A549 (cell line): Measurements from ENCODE around the gene MAPK6. TPM values are rescaled to one million over a fixed set of nuclear protein-coding genes. Genes with fewer than 3 reads are reported as not detected.
A peak's percentile ranks its signal among the peaks of the same experiment; 100 is the strongest.
"Not testable (repeated sequence)": the region's sequence is repeated elsewhere in the genome, so short reads cannot be mapped to it uniquely, and the experiment has no call there.

Experiments
- ATAC-seq, 2 experiments: fragments of 200-7000 bp in 1 of 2; fragments of >200 bp in 1 of 2; cut with Nextera tagmentation in 1 of 2; cut with Tn5 transposase in 1 of 2; 3 replicates each; pipeline versions ENCODE4 v1.8.0 to v1.9.1; 2018 to 2020; ENCODE audit warnings: mild to moderate bottlenecking in 1 of 2, moderate library complexity in 1 of 2
- CTCF ChIA-PET: fragments of 300-600 bp; sonication (Branson Sonifier 250); formaldehyde crosslinking; extraction: SDS; loops from one replicate; lab custom pipeline; 2021; ENCODE audit warnings: antibody characterized with exemption, inconsistent platforms; lab: Yijun Ruan, JAX
- POLR2A ChIA-PET: fragments of 350-600 bp; formaldehyde crosslinking; extraction: SDS; loops from one replicate; lab custom pipeline; 2021; ENCODE audit warnings: antibody characterized with exemption, inconsistent platforms; lab: Yijun Ruan, JAX
- DNase-seq, 2 experiments: peaks; one replicate each; pipeline versions ENCODE4 v3.0.0 to v3.0.0-alpha.2; 2011 to 2016; ENCODE audit warnings: low read depth in 1 of 2, low spot score in 1 of 2
- FAIRE-seq: peaks from 2 replicates; lab custom pipeline; 2011; peaks lifted over from hg19 to GRCh38; lab: Jason Lieb, UNC
- H3K27ac ChIP-seq, 2 experiments: fragments of >200 bp; sonication (Bioruptor Twin); formaldehyde crosslinking; 3 replicates each; pipeline ENCODE4 v1.5.1; 2016 to 2017
- H3K4me1 ChIP-seq: fragments of >200 bp; sonication (Bioruptor Twin); formaldehyde crosslinking; 3 replicates; pipeline ENCODE4 v1.6.1; 2016
- H3K4me2 ChIP-seq: fragments of >200 bp; sonication (Bioruptor Twin); formaldehyde crosslinking; 3 replicates; pipeline ENCODE4 v1.6.1; 2016
- H3K4me3 ChIP-seq: fragments of >200 bp; sonication (Bioruptor Twin); formaldehyde crosslinking; 3 replicates; pipeline ENCODE4 v1.5.1; 2016
- H3K9me3 ChIP-seq: fragments of >200 bp; sonication (Bioruptor Twin); formaldehyde crosslinking; 3 replicates; pipeline ENCODE4 v1.6.1; 2016
- BCL3 ChIP-seq: fragments of >200 bp; sonication (Bioruptor Twin); formaldehyde crosslinking; IDR thresholded peaks from 3 replicates; pipeline ENCODE4 v1.6.1; 2016
- CBX2 ChIP-seq: fragments of 200-600 bp; sonication (generic); IDR thresholded peaks from 2 replicates; pipeline ENCODE4 v1.6.1; 2016; ENCODE audit warnings: low read depth, mild to moderate bottlenecking, borderline replicate concordance
- CEBPB ChIP-seq, 2 experiments: fragments of >200 bp in 1 of 2; sonication (Bioruptor Twin) in 1 of 2; formaldehyde crosslinking in 1 of 2; IDR thresholded peaks; 2 replicates each; pipeline ENCODE4 v1.6.1; 2012 to 2016
- CHD2 ChIP-seq: fragments of 150-350 bp; IDR thresholded peaks from 2 replicates; pipeline ENCODE4 v1.6.1; 2014; ENCODE audit warnings: low read length; ENCODE audit not compliant: partially characterized antibody
- CHD4 ChIP-seq: fragments of 200-600 bp; sonication (generic); IDR thresholded peaks from 2 replicates; pipeline ENCODE4 v1.6.1; 2016; ENCODE audit warnings: antibody characterized with exemption, mild to moderate bottlenecking, borderline replicate concordance
- CTCF ChIP-seq: fragments of >200 bp; sonication (Bioruptor Twin); formaldehyde crosslinking; IDR thresholded peaks from 3 replicates; pipeline ENCODE4 v1.5.1; 2016
- ELK1 ChIP-seq: fragments of 150-350 bp; IDR thresholded peaks from 2 replicates; pipeline ENCODE4 v1.6.1; 2014; ENCODE audit warnings: low read depth, mild to moderate bottlenecking, low read length
- ESRRA ChIP-seq: fragments of 150-350 bp; IDR thresholded peaks from 2 replicates; pipeline ENCODE4 v1.6.1; 2014; ENCODE audit warnings: mild to moderate bottlenecking, low read length, borderline replicate concordance
- FOSL2 ChIP-seq, 2 experiments: fragments of 450-650 bp in 1 of 2; fragments of >200 bp in 1 of 2; sonication (Bioruptor Twin) in 1 of 2; formaldehyde crosslinking; IDR thresholded peaks; 2 replicates each; pipeline versions ENCODE4 v1.5.0 to v1.6.1; 2016 to 2020; ENCODE audit warnings: mild to moderate bottlenecking in 1 of 2, moderate library complexity in 1 of 2
- JUN ChIP-seq, 2 experiments: fragments of >200 bp; sonication (Bioruptor Twin); formaldehyde crosslinking; IDR thresholded peaks; 2 replicates in 1 of 2; 3 replicates in 1 of 2; pipeline ENCODE4 v1.6.1; 2016 to 2017
- JUNB ChIP-seq: fragments of >200 bp; sonication (Bioruptor Twin); formaldehyde crosslinking; IDR thresholded peaks from 2 replicates; pipeline ENCODE4 v1.6.1; 2016
- MAZ ChIP-seq: fragments of 150-350 bp; IDR thresholded peaks from 2 replicates; pipeline ENCODE4 v1.6.1; 2014; ENCODE audit warnings: antibody characterized with exemption, low read depth, low read length, borderline replicate concordance
- MYC ChIP-seq: IDR thresholded peaks from 2 replicates; pipeline ENCODE4 v1.6.1; 2012; ENCODE audit warnings: mild to moderate bottlenecking, inconsistent platforms, low read length, improper control_type of control experiment, borderline replicate concordance
- POLR2A ChIP-seq: IDR thresholded peaks from 2 replicates; pipeline ENCODE4 v1.6.1; 2012; ENCODE audit warnings: mild to moderate bottlenecking, low read length
- POLR2AphosphoS2 ChIP-seq: conservative IDR thresholded peaks from 2 replicates; pipeline ENCODE4 v1.6.1; 2012; ENCODE audit warnings: low read length, improper control_type of control experiment, inconsistent platforms
- RAD21 ChIP-seq, 2 experiments: fragments of >200 bp in 1 of 2; sonication (Bioruptor Twin) in 1 of 2; formaldehyde crosslinking in 1 of 2; IDR thresholded peaks in 1 of 2; conservative IDR thresholded peaks in 1 of 2; 2 replicates in 1 of 2; 3 replicates in 1 of 2; pipeline ENCODE4 v1.6.1; 2012 to 2018; ENCODE audit warnings: inconsistent platforms in 1 of 2
- REST ChIP-seq: fragments of 200-600 bp; sonication (generic); IDR thresholded peaks from 2 replicates; pipeline ENCODE4 v1.6.1; 2016; ENCODE audit warnings: antibody characterized with exemption, mild to moderate bottlenecking, moderate library complexity
- RFX5 ChIP-seq: fragments of 450-650 bp; IDR thresholded peaks from 2 replicates; pipeline ENCODE4 v1.7.1; 2014; ENCODE audit warnings: antibody characterized with exemption, mild to moderate bottlenecking, moderate library complexity
- TFCP2L1 ChIP-seq: fragments of 250-450 bp; sonication (Bioruptor Pico); IDR thresholded peaks from 2 replicates; pipeline ENCODE4 v1.5.0; 2021; ENCODE audit warnings: mild to moderate bottlenecking
- TP53 ChIP-seq: fragments of 250-450 bp; sonication (Bioruptor Pico); IDR thresholded peaks from 2 replicates; pipeline ENCODE4 v1.5.0; 2021; ENCODE audit warnings: mild to moderate bottlenecking, moderate library complexity
- ZNF302 ChIP-seq: fragments of 250-450 bp; sonication (Bioruptor Pico); IDR thresholded peaks from 2 replicates; pipeline ENCODE4 v1.9.0; 2021; ENCODE audit warnings: inconsistent platforms, mild to moderate bottlenecking, moderate library complexity
- WGBS: methylation state at CpG from one replicate; pipeline ENCODE4 v1.1.6; 2017; ENCODE audit errors: missing lambda C conversion rate; 5-methylcytosine and 5-hydroxymethylcytosine counted together
- polyA plus RNA-seq, 4 experiments: library from polyadenylated mRNA; depleted of rRNA in 3 of 4; stranded (reverse); fragments of >200 nt; fragmentation: RNase III in 1 of 4; extraction: RNeasy Plus Mini Kit Qiagen cat#74134 plus additional on column Dnase treatment in 1 of 4; gene quantifications; 2 replicates in 3 of 4; 3 replicates in 1 of 4; pipeline ENCODE4 v1.2.3, GENCODE V29; 2011 to 2017

The MAPK6 gene
- polyA plus RNA-seq, 2 of the 4 experiments (the other 2 are of a cell fraction), result 49.1 to 126 TPM

- no peak for TF ChIP-seq REST
- no peak for TF ChIP-seq POLR2A
- no peak for TF ChIP-seq ESRRA
- no peak for TF ChIP-seq ZNF302 (CRISPR knock-in tag)
- TF ChIP-seq TP53 (CRISPR knock-in tag), result no peak
- TF ChIP-seq BCL3, result no peak
- TF ChIP-seq CTCF, result no peak
- no peak for TF ChIP-seq CEBPB (IDR thresholded peaks at IDR 0.05)
Observed at GRCh38 chr15:52002351-52002750, 16.7 kb upstream of the MAPK6 start (continued).

GRCh38 chr15:52003089-52003488 is 15.9 kb upstream of the MAPK6 start:
- H3K9me3 ChIP-seq, H3K4me3 ChIP-seq, H3K4me2 ChIP-seq, DNase-seq, FAIRE-seq, POLR2A ChIA-PET, ATAC-seq, H3K27ac ChIP-seq: not testable (repeated sequence)
- 76% methylated on average over 7 of the region's 7 CpGs for WGBS
- CTCF ChIA-PET, result interaction anchor here (0.6 kb wide), 1 partner anchor 465 kb away, joined by 4 read pairs; no protein-coding TSS in a partner anchor
- peak; percentile 29 for TF ChIP-seq CHD2
- H3K4me1 ChIP-seq, result peaks cover 14% of the 10 kb centered on the region; the same call in 1 of the 3 replicates

- no peak for DNase-seq
- ATAC-seq, result no peak
- POLR2A ChIA-PET, result no interaction called here
- H3K4me2 ChIP-seq, result no peak overlapping the region
- no peak for FAIRE-seq
- no peak for TF ChIP-seq RFX5
- 85% methylated on average over 1 of the region's 1 CpG for WGBS
- no peak overlapping the region for H3K4me3 ChIP-seq
- H3K9me3 ChIP-seq, result no peaks in the 10 kb centered on the region
- CTCF ChIA-PET, result interaction anchor here (0.6 to 1.3 kb wide), 5 partner anchors 12 to 464 kb away, joined by 3 to 4 read pairs (median 3); no protein-coding TSS in a partner anchor
- H3K4me1 ChIP-seq, result peaks cover 15% of the 10 kb centered on the region; the same call in 2 of the 3 replicates
- H3K27ac ChIP-seq, result no peak overlapping the region
Observed at GRCh38 chr15:52003710-52004109, 15.3 kb upstream of the MAPK6 start.

- 86% methylated on average over 6 of the region's 6 CpGs for WGBS
- FAIRE-seq (no peak), DNase-seq (no peak), ATAC-seq (no peak)
- Histone ChIP-seq H3K4me2 (no peak overlapping the region), H3K27ac (no peak overlapping the region), H3K4me1 (peaks cover 23% of the 10 kb centered on the region; the same call in 2 of the 3 replicates), H3K4me3 (no peak overlapping the region), H3K9me3 (no peaks in the 10 kb centered on the region)
- POLR2A ChIA-PET, result no interaction called here
- CTCF ChIA-PET, result interaction anchor here (1.3 kb wide), 1 partner anchor 13 kb away, joined by 3 read pairs; no protein-coding TSS in a partner anchor
- TF ChIP-seq MAZ (no peak), ELK1 (no peak), JUNB (no peak), RAD21 (conservative IDR thresholded peaks at IDR 0.05 in 1 of 2, IDR thresholded peaks at IDR 0.05 in 1 of 2) (no peak), CHD4 (no peak), CTCF (no peak), CBX2 (no peak), MYC (no peak), TFCP2L1 (CRISPR knock-in tag) (no peak), POLR2AphosphoS2 (no peak), JUN (IDR thresholded peaks at IDR 0.05) (no peak), FOSL2 (IDR thresholded peaks at IDR 0.05) (no peak), FOSL2 (CRISPR knock-in tag; IDR thresholded peaks at IDR 0.05) (no peak)
Observed at GRCh38 chr15:52004806-52005205, 14.2 kb upstream of the MAPK6 start.
